ENCODE data around the gene CCDC6.

Gene CCDC6

GRCh38 chr10:59851864-59852263, 54.5 kb downstream of the CCDC6 start:
- no peaks in the 10 kb centered on the region for H3K27me3 ChIP-seq (ENCODE audit: insufficient read depth, insufficient read length)
- H3K4me1 ChIP-seq (ENCODE audit: insufficient read depth, insufficient read length), result no peaks in the 10 kb centered on the region
- H3K9me3 ChIP-seq (ENCODE audit: insufficient read depth, low read length), result peaks cover 15% of the 10 kb centered on the region
- H3K9ac ChIP-seq (ENCODE audit: insufficient read length, low read depth), result no peak overlapping the region
- no peak for DNase-seq (ENCODE audit: low read depth, low spot score)
- H3K36me3 ChIP-seq (ENCODE audit: insufficient read depth, insufficient read length, low read length), result no peaks in the 10 kb centered on the region
- TF ChIP-seq YY1 (IDR thresholded peaks at IDR 0.05; ENCODE audit: insufficient read depth, insufficient read length), result no peak
- TF ChIP-seq SUZ12 (IDR thresholded peaks at IDR 0.05; ENCODE audit: extremely low read depth, insufficient read depth, insufficient read length), result no peak
- no peak for TF ChIP-seq ZNF274 (IDR thresholded peaks at IDR 0.05; ENCODE audit: low read depth, low read length)
- no peak overlapping the region for H3K4me3 ChIP-seq (ENCODE audit: insufficient read length, low read depth)

DNA sequence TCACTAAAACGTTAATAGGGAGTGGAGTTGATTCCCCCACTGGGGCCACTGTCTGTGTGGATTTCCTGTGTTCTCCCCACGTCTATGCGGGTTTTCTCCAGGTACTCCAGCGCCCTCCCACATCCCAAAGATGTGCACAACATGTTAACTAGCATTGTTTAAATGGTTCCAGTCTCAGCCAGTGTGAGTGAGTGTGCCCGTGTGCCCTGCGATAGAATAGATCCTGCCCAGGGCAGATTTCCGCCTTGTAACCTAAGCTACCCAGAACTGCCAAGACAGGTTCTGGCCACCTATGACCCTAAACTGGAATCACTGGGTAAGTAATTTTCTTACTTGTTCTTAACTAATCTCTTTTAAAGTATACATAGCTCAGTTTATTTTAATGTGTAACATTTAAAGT, 58.5 kb downstream of the CCDC6 start:
- TF ChIP-seq SUZ12 (IDR thresholded peaks at IDR 0.05; ENCODE audit: extremely low read depth, insufficient read depth, insufficient read length), result no peak
- no peak for TF ChIP-seq YY1 (IDR thresholded peaks at IDR 0.05; ENCODE audit: insufficient read depth, insufficient read length)
- no peak for TF ChIP-seq ZNF274 (IDR thresholded peaks at IDR 0.05; ENCODE audit: low read depth, low read length)
- Histone ChIP-seq H3K4me1 (ENCODE audit: insufficient read depth, insufficient read length) (peaks cover 2% of the 10 kb centered on the region), H3K9me3 (ENCODE audit: insufficient read depth, low read length) (no peaks in the 10 kb centered on the region), H3K4me3 (ENCODE audit: insufficient read length, low read depth) (no peak overlapping the region), H3K36me3 (ENCODE audit: insufficient read depth, insufficient read length, low read length) (peaks cover 8% of the 10 kb centered on the region), H3K9ac (ENCODE audit: insufficient read length, low read depth) (no peak overlapping the region), H3K27me3 (ENCODE audit: insufficient read depth, insufficient read length) (no peaks in the 10 kb centered on the region)
- no peak for DNase-seq (ENCODE audit: low read depth, low spot score)

DNA sequence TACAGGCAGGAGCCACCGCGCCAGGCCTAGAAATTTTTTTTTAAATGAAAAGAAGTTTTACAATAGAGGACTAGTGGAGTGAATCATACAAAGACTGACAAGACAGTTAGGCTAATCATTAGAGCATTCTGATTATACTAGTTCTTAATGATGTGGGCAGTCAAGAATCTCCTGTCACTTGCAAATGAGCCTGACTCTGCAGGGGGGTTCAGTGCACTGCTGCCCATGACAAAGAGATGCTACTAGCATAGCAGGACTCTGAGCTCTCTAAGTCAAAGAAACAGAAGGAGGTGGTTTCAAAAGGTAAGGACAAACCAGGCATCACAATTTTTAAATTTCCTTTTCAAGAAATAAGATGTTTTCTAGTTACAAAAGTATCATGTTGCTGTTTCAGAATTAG, 59.0 kb downstream of the CCDC6 start:
- DNase-seq (ENCODE audit: low read depth, low spot score), result peak; percentile 90
- TF ChIP-seq ZNF274 (IDR thresholded peaks at IDR 0.05; ENCODE audit: low read depth, low read length) (no peak), SUZ12 (IDR thresholded peaks at IDR 0.05; ENCODE audit: extremely low read depth, insufficient read depth, insufficient read length) (no peak), YY1 (IDR thresholded peaks at IDR 0.05; ENCODE audit: insufficient read depth, insufficient read length) (no peak)
- Histone ChIP-seq H3K9ac (ENCODE audit: insufficient read length, low read depth) (no peak overlapping the region), H3K9me3 (ENCODE audit: insufficient read depth, low read length) (no peaks in the 10 kb centered on the region), H3K36me3 (ENCODE audit: insufficient read depth, insufficient read length, low read length) (peaks cover 8% of the 10 kb centered on the region), H3K27me3 (ENCODE audit: insufficient read depth, insufficient read length) (no peaks in the 10 kb centered on the region), H3K4me1 (ENCODE audit: insufficient read depth, insufficient read length) (peaks cover 2% of the 10 kb centered on the region), H3K4me3 (ENCODE audit: insufficient read length, low read depth) (no peak overlapping the region)

DNA sequence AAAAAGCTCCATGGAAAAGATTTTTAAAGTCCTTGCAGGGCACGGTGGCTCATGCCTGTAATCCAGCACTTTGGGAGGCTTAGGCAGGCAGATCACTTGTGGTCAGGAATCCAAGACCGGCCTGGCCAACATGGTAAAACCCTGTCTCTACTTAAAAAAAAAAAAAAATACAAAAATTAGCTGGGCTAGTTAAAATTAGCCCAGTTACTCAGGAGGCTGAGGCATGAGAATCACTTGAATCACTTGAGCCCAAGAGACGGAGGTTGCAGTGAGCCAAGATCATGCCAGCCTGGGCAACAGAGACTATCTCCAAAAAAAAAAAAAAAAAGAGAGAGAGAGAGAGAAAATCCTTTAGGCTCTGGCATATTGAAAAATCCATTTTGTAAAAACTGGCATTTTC, 61.9 kb downstream of the CCDC6 start:
- no peaks in the 10 kb centered on the region for H3K9me3 ChIP-seq (ENCODE audit: insufficient read depth, low read length)
- H3K27me3 ChIP-seq (ENCODE audit: insufficient read depth, insufficient read length), result no peaks in the 10 kb centered on the region
- no peak overlapping the region for H3K4me3 ChIP-seq (ENCODE audit: insufficient read length, low read depth)
- no peak overlapping the region for H3K9ac ChIP-seq (ENCODE audit: insufficient read length, low read depth)
- no peak for DNase-seq (ENCODE audit: low read depth, low spot score)
- TF ChIP-seq ZNF274 (IDR thresholded peaks at IDR 0.05; ENCODE audit: low read depth, low read length), result no peak
- no peak for TF ChIP-seq SUZ12 (IDR thresholded peaks at IDR 0.05; ENCODE audit: extremely low read depth, insufficient read depth, insufficient read length)
- no peak for TF ChIP-seq YY1 (IDR thresholded peaks at IDR 0.05; ENCODE audit: insufficient read depth, insufficient read length)
- H3K4me1 ChIP-seq (ENCODE audit: insufficient read depth, insufficient read length), result peaks cover 2% of the 10 kb centered on the region
- peaks cover 8% of the 10 kb centered on the region for H3K36me3 ChIP-seq (ENCODE audit: insufficient read depth, insufficient read length, low read length)

- peaks cover 2% of the 10 kb centered on the region for H3K4me1 ChIP-seq (ENCODE audit: insufficient read depth, insufficient read length)
- DNase-seq (ENCODE audit: low read depth, low spot score), result no peak
- H3K36me3 ChIP-seq (ENCODE audit: insufficient read depth, insufficient read length, low read length), result peaks cover 8% of the 10 kb centered on the region
- TF ChIP-seq SUZ12 (IDR thresholded peaks at IDR 0.05; ENCODE audit: extremely low read depth, insufficient read depth, insufficient read length) (no peak), ZNF274 (IDR thresholded peaks at IDR 0.05; ENCODE audit: low read depth, low read length) (no peak), YY1 (IDR thresholded peaks at IDR 0.05; ENCODE audit: insufficient read depth, insufficient read length) (no peak)
- no peaks in the 10 kb centered on the region for H3K9me3 ChIP-seq (ENCODE audit: insufficient read depth, low read length)
- no peaks in the 10 kb centered on the region for H3K27me3 ChIP-seq (ENCODE audit: insufficient read depth, insufficient read length)
- no peak overlapping the region for H3K9ac ChIP-seq (ENCODE audit: insufficient read length, low read depth)
- no peak overlapping the region for H3K4me3 ChIP-seq (ENCODE audit: insufficient read length, low read depth)
Observed at GRCh38 chr10:59843748-59844147, 62.6 kb downstream of the CCDC6 start.

DNA sequence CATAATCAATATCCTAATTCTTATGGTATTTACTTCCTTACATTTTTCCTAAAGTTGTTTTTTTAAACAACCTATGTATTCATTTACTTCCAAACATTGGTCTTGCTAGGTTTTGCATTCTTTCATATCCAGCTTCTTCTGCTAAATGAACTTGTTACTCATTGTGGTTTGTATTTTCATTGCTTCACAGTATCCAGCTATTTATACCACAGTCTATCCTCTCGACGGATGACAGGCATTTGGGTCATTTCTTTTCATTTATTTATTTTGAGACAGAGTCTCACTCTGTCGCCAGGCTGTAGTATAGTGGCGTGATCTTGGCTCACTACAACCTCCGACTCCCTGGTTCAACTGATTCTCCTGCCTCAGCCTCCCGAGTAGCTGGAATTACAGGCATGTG, 66.8 kb downstream of the CCDC6 start:
- H3K36me3 ChIP-seq (ENCODE audit: insufficient read depth, insufficient read length, low read length), result peaks cover 3% of the 10 kb centered on the region
- no peaks in the 10 kb centered on the region for H3K9me3 ChIP-seq (ENCODE audit: insufficient read depth, low read length)
- DNase-seq (ENCODE audit: low read depth, low spot score), result no peak
- TF ChIP-seq YY1 (IDR thresholded peaks at IDR 0.05; ENCODE audit: insufficient read depth, insufficient read length) (no peak), ZNF274 (IDR thresholded peaks at IDR 0.05; ENCODE audit: low read depth, low read length) (no peak), SUZ12 (IDR thresholded peaks at IDR 0.05; ENCODE audit: extremely low read depth, insufficient read depth, insufficient read length) (no peak)
- no peak overlapping the region for H3K4me3 ChIP-seq (ENCODE audit: insufficient read length, low read depth)
- peaks cover 2% of the 10 kb centered on the region for H3K4me1 ChIP-seq (ENCODE audit: insufficient read depth, insufficient read length)
- no peak overlapping the region for H3K9ac ChIP-seq (ENCODE audit: insufficient read length, low read depth)
- H3K27me3 ChIP-seq (ENCODE audit: insufficient read depth, insufficient read length), result no peaks in the 10 kb centered on the region

GRCh38 chr10:59838085-59838789, 68.1 kb downstream of the CCDC6 start:
- Histone ChIP-seq H3K36me3 (ENCODE audit: insufficient read depth, insufficient read length, low read length) (no peaks in the 10 kb centered on the region), H3K9ac (ENCODE audit: insufficient read length, low read depth) (no peak overlapping the region), H3K27me3 (ENCODE audit: insufficient read depth, insufficient read length) (no peaks in the 10 kb centered on the region), H3K4me1 (ENCODE audit: insufficient read depth, insufficient read length) (no peaks in the 10 kb centered on the region), H3K4me3 (ENCODE audit: insufficient read length, low read depth) (no peak overlapping the region), H3K9me3 (ENCODE audit: insufficient read depth, low read length) (no peaks in the 10 kb centered on the region)
- no peak for TF ChIP-seq ZNF274 (IDR thresholded peaks at IDR 0.05; ENCODE audit: low read depth, low read length)
- no peak for TF ChIP-seq YY1 (IDR thresholded peaks at IDR 0.05; ENCODE audit: insufficient read depth, insufficient read length)
- TF ChIP-seq SUZ12 (IDR thresholded peaks at IDR 0.05; ENCODE audit: extremely low read depth, insufficient read depth, insufficient read length), result no peak
- no peak for DNase-seq (ENCODE audit: low read depth, low spot score)

Measured in NT2/D1 (cell line).